HTERT RPE-1 (cell line): ENCODE data around the gene RNF223.
"Not testable (repeated sequence)": the region's sequence is repeated elsewhere in the genome, so short reads cannot be mapped to it uniquely, and the experiment has no call there.

Experiments
- in situ Hi-C: fragments of 300-500 bp; cut with MboI; formaldehyde crosslinking; loops from 4 replicates; pipeline ENCODE4 v1.14.3; 2020; ENCODE audit warnings: low sequenced_read_pairs

The RNF223 gene

DNA sequence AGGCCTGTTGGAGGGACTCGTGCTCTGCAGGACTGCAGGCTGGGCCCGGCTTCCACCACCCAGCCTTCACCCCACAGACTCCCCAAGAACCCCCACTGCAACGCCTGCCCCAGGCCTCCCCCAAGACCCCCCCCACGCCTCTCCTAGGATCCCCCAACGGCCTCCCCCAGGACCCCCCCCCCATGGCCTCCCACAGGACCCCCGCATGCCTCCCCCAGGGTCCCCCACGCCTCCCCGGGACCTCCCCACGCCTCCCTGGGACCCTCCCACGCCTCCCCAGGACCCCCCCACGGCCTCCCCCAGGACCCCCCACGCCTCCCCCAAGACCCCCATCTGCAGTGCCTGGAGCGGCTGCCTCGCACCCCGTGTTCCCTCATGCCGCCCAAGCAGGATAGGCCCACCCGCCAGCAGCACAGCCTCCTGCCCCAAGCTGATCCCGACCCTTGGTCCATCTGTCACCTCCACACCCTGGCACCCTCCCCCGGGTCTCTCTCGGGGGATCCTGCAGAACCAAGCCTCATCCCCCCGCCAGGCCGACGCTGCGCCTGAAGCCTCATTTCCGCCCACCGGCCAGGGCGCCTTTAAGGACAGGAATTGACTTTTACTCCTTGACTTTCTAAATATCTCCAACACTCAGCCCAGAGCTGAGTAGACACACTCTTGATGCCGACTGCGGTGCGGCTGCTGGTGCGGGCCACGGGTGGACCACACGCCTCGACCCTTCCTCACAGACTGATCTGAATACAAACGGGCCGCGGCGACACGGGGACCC is 14.1 kb upstream of the RNF223 start:
- in situ Hi-C loops, result no loop called here

DNA sequence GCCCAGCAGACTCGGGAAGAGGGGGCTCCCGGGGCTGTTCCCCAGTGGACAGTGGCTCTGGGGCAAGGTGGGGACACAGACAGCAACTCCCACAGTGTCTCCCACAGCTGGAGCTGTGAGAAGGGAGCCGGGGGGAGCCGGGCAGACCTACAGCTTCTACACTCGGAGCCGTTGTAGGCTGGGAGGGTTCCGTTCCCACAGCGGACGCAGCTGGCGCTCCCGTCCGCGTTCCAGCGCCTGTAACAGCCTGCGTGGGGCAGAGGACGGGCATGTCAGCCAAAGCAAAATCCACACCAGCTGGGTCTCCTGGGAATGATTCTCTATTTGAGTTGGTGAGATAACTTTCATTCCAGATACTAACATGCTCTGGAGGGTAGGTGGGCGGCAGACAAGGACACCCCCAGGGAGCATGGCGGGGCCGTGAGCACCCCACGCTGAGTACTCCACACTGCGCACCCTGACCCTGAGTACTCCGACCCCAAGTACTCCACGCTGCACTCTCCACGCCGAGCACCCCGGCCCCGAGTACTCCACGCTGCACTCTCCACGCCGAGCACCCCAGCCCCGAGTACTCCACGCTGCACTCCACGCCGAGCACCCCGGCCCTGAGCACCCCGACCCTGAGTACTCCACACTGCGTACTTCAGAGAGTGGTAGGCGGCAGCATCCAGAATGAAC is 13.4 kb upstream of the RNF223 start:
- in situ Hi-C loops, result no loop called here

DNA sequence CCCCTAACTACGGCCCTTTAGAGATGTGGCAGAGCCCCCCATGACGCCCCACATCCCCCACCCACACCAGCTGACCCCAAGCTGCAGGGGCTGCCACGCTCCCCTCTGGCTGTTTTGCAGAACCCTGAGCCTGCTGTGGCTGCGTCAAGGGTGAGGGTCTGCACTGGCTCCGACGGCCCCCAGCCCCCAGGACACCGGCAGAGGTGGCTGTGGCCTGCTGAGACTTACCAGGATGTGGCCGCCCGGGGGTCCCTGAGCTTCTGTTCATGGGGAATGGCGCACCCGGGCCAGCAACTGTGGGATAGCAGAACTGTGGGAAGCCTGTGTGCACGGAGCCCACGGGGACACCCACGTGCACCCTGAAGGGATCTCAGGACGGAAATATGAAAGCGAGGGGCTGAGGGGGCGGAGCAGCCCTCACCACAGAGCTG is 12.8 kb upstream of the RNF223 start:
- in situ Hi-C loops, result no loop called here

DNA sequence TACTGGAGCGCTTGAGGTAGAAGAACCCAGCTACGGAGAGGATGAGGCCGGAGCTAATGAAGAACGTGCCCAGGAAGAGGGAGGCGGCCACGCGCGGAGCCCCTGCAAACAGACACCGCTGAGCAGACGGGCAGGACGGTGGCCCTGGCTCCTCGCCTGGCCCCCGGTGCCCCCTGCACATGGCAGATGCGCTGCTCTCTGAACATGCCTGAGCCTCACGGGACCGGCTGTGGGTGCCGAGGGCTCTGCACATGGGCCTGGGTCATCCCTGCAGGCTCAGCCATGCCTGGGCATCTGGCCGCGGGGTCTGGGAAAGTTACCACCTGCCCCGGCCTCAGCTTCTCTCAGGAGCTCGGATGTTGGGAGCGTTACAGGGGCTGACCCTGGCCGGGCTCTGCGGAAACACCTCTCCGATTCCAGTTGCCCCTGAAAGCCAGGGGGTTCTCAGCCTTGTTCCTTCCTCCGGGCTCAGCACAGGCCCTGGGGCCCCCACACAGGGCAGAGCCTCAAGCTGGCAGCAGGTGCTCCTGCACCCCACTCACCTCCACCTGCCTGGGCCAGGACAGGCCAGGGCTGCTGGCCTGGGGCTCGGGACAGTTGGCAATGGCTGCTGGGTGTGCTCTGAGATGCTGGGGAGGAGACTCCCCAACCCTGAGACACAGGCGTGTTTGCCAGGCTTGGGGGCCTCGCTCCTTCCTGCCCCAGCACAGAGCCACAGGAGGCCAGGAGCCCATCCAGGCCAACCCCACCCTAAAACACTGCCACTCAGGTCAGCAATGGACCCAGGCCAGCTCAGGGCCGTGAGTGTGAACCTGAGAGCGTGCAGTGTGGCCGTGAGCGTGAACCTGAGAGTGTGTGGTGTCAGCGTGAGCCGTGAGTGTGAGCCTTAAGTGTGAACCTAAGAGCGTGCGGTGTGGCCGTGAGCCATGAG is 12.1 kb upstream of the RNF223 start:
- in situ Hi-C loops, result no loop called here

DNA sequence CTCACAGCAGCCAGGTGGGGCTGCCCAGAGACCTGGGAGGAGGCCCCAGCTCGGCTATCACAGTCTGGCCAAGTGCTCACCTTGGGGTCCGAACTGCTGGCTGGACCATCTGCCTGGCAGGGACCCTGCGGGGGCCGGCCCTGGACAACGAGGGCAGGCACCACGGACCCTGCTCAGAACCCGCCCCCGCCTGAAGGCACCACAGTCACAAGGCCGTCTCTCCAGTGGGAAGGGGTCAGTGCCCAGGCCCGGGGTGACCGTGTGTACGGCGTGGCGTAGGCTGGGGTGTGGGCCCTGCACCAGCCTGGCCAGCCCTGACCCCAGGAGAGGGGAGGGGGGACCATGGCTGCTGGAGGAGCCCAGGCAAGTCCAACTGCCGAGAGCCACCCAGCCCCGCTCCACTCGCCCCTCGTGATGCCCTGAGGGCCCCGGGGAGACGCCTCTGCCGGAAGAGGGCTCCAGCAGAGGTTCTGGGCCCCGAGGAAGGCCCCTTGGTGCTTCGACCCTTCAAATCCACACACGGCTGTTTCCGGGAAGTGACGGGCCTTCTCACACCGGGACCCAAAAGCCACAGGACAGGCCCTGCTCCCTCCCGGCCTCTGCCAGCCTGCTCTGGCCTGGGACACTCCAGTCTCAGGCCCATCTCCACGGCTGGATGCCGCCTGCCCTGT is 11.2 kb upstream of the RNF223 start:
- in situ Hi-C loops, result no loop called here

DNA sequence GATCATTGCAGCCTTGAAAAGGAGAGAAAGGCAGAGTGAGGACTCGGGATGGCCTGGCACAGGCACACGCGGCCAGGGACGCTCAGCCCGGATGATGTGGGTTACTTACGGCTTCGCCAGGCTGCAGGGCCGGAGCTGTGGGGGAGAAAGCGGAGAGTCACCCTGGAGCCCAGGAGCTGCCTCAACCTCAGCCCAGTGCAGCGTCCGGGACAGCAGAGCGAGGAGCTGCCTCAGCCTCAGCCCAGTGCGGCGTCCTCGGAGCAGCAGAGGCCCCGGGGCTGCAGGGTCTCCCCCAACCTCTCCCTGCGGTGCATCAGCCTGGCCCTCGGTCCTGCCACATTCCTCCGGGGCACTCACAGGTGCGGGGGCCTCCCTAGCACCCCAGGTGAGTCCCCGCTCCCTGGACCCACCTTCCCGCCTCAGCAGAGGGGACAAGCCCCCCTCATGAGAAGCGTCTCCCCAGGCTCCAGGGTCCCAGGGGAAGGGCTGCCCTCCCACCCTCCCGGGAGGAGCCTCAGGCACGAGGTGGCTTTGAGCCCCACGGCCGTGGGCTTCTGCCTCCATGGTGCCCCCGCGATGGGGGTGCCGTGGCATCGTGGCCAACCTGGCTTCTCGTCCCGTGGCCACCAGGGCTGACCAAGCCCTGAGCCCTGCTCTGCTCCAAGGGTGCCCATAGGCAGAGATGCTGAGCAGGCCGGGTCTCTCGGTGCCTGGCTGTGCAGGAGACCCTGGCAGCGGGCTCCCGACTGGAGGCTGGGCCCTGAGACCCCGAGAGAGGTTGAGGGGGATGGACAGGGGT is 10.5 kb upstream of the RNF223 start:
- in situ Hi-C loops, result no loop called here

DNA sequence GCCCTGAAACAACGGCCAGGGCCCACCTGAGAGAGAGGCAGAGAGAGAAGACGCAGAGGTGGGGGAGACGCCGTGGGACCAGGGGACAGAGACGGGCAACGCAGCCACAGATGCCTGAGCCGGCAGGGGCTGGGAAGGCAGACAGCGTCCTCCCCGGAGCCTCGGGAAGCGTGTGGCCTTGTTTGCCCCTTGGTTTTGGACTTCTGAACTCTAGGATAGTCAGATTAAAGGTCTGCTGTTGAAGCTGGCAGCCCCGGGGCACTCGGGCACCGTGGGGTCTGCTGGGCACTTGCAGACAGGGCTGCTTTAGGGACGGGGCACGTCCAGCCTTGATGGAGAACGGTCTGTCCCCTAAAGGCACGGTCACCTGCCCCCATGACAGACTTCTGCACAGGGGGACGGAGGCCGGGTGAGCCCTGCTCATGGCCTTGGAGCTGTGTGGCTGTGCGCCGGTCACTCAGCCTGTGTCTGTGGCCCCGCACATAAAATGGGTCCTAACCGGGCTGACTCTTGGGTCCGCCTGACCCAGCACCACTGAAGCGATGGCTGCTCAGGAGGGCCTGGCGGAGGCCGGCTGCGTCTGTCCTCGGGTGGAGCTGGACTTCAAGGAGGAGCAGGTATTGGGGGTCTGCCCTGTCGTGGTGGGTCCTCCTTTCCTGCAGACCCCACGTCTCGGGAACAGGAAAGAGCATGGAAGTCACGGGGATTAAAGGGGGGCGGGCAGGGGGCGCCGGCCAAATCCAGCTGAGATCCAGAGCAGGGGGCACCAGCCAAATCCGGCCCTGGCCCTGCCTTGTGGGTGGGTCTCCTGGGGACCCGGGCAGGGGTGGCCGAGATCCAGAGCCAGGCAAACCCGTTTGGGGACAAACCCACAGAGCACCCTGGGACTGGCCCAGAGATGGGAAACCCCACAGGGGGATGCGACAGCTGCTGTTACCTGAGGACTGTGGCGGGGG is 9.6 kb upstream of the RNF223 start:
- in situ Hi-C loops, result no loop called here

DNA sequence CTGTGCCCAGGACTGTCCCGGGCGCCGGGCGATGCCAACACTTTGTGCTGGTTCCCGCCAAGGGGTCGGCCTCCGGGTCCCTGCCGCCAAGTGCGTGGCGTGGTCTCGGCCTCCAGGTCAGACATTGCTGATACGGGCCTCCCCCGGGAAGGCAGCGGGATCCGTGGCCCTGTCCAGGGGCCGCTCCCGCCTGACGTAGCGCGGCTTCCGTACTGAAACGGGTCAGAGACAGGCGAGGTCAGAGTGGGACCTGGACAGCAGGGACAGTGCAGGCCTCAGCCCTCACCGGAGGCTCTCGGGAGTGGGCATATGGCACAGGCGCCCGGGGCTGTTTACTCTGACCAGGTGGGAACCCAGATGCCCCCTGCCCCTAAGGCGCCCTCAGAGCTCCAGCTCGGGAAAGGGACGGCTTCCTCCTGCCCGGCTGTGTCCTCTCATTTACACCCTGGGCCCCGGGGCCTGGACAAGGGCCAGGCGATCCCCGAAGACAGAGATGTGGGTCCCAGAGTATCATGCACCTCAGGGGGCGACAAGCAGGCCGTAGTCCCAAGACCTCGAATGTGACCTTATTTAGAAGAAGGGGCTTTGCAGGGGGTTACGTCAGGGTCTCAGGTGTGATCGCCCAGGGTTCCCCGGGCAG is 8.8 kb upstream of the RNF223 start:
- in situ Hi-C loops, result no loop called here

DNA sequence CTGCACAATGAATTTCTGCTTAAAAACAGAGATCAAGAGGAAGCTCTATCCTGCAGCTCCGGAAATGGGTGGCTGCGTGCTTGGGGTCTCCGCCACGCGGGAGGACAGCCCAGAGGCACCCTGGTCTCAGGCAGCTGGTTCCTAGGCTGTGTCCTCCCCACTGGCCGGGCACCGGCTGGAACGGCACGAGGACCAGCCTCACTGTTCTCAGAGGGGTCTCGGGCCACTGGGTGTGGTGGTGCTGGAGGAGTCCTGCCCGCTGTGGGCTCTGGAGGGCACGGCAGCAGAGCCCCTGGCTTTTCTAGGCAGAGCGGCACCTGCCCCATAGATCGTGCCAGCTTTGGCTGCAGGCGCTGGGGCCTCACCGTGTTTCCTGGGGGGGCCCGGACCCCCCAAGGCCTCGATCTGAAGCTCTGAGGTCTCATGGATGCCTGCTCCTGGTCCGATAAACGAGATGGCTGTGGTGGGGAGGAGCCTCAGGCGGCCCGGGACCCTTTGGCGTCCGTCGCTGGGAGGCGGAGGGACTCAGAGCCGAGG is 8.2 kb upstream of the RNF223 start:
- in situ Hi-C loops, result no loop called here

DNA sequence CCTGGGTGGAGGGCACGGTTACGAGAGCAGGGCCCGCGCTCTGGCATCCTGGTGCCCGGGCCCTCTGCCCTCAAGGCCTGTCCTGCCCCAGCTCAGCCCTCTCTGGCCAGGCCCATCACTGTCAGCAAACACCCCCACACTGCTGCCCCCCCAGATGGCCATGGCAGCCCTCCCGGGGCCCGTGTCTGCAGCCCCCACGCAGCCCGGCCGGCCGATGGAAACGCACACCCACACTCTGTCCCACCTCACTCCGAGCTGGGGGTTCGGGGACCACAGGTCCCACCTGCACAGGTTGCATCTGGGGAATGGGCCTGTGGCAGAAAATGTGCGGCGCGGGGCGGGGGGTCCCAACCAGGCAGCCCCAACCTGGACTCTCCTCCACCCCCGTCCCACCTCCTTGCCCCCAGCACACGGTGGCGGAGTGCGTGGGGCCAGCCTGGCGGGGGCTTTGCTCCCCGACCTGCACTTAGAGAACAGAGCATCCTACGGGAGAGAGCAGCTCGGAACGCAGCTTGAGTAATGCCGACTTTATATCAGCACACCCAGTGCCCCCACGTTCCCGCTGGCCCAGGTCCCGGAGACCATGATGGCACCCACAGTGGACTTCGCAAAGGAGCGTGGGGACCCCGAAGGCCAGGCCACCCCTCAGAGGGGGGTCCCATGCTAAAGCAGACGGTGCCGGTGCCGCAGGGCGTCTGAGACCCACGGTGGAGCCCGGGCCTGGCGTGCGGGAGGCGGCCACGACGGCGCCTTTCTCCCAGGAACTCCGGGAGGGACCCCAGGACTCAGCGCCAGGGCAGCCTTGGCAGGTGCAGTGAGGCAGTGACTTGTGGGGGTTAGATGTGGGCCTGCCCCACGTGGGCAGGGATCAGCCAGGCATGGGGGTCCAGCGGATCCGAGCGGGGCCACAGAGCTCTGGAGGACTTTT is 7.5 kb upstream of the RNF223 start:
- in situ Hi-C loops, result no loop called here

DNA sequence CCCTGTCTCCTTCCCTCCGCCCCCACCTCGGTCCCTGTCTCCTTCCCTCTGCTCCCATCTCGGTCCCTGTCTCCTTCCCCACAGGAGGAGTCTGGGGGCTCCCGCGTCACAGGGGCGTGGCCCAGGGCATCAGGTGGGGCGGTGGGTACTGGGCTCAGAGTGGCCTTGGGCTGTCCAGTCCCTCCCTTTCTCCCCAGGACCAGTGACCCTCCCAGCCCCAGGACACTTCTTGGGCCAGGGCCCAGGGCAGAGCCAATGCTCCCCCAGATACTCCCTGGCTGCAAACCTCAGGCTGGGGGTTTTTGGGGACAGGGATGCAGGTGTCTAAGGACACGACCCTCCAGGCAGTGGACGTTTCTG is 6.8 kb upstream of the RNF223 start:
- in situ Hi-C loops, result no loop called here

DNA sequence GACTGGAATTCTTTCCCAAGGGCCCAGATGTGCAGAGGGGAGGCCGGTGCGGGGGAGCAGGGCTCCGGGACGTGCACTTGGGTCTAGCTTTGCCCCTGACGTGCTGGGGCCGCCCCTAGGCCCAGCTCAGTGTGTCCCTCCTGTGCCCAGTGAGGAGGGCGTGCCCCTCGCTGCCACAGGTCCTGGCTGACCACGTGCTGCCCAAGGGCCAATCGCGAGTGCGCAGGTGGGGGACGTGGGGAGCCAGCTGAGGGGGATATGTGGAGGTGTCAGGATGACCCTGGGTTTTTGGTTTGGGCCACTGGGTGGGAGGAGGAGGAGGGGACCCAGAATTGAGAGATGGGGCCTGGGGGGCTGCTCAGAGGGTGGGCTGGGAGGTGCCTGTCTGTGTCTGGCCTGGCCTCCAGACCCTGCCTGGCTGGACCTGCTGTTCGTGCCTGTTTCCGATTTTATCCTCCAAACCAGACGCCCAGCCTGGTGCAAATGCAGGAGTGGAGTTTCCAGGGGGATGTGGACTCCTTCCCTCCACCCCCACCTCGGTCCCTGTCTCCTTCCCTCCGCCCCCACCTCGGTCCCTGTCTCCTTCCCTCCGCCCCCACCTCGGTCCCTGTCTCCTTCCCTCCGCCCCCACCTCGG is 6.1 kb upstream of the RNF223 start:
- in situ Hi-C loops, result no loop called here

DNA sequence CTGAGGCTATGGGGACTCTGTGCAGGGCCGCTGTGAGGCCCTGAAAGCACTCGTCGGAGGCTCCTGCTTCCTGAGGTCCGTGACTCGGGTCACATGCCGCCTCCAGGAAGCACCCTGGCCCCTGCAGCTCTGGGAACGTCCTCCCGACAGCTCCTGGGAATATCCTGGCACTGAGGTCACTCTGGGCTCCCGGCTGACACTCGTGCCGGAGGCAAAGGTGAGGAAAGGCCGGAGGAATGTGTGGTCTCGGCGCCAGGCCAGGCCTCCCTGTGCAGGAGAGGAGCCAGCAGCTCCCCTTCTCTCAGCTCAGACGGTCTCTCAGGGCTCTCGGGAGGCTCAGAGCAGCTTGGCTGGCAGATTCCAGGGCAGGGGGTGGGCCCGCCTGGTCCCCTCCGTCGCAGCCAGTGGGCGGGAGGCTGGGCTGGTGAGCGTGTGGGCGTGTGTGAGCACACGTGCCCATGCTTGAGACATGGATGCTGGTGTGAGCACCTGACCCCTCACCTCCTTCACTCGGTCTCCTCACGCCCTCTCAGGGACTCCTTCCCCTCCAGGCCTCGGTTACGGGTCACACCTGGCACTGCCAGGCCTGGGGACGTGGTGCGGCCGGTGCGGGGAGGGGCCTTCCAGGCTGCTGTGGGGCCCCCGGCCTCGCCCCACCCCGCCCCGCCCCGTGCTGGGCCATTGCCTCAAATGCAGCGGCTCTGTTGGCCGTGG is 5.5 kb upstream of the RNF223 start:
- in situ Hi-C loops, result no loop called here

DNA sequence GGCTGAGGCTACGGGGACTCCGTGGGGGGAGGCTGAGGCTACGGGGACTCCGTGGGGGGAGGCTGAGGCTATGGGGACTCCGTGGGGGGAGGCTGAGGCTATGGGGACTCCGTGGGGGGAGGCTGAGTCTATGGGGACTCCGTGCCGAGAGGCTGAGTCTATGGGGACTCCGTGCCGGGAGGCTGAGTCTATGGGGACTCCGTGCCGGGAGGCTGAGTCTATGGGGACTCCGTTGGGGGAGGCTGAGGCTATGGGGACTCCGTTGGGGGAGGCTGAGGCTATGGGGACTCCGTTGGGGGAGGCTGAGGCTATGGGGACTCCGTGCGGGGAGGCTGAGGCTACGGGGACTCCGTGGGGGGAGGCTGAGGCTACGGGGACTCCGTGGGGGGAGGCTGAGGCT is 3.3 kb upstream of the RNF223 start:
- in situ Hi-C loops, result not testable (repeated sequence)

DNA sequence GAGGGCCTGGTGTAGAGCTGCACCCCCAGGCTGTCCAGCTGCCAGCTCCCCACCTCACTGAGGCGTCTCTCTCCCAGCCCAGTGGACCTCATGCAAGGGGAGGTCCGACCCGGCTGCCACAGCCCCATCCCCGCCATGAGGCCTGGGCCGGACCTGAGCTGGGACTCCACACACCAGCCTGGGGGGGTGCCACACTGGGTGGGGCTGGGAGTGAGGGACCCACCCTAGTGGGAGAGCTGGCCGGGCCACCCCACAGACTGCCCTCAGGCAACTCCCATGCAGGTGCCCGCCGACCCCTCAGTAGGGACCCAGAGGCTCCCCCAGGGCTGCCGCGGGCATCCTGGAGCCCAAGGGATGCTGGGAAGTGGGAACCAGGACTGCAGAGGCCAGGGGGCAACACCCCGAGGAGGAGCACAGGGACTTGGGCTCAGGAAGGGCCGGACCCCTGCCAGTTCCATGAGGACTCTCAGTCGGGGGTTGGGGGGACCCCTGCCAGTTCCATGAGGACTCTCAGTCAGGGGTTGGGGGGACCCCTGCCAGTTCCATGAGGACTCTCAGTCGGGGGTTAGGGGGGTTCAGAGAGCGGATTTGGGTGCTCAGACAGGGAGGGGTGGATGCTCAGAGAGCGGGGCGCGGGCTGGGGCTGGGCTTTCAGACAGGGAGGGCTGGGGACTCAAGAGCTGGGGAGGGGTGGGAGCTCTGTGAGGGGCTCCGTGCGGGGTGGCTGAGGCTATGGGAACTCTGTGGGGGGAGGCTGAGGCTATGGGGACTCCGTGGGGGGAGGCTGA is 1.2 kb upstream of the RNF223 start:
- in situ Hi-C loops, result no loop called here
